Measurements from ENCODE around the gene PRRC2C. TPM values are rescaled to one million over a fixed set of nuclear protein-coding genes. Genes with fewer than 3 reads are reported as not detected.

PRRC2C gene
- total RNA-seq, 2 donors from 2014 or later: 198 to 210 TPM

- 83 to 90% methylated on average over 3 to 4 of the region's 4 CpGs for WGBS, 2 experiments (ENCODE audit: insufficient coverage in 1 of 2, insufficient read length in 1 of 2)
- H3K9me3 ChIP-seq (ENCODE audit: control insufficient read depth, low read length): no peaks in the 10 kb centered on the region
Observed at GRCh38 chr1:171460018-171460620, 25.2 kb upstream of the PRRC2C start.

GRCh38 chr1:171467626-171468025, 17.7 kb upstream of the PRRC2C start:
- H3K27ac Mint-ChIP-seq: no peak overlapping the region
- no peak overlapping the region for H3K4me3 ChIP-seq (ENCODE audit: low read length)
- peaks cover 2% of the 10 kb centered on the region for H3K9me3 Mint-ChIP-seq
- no peak overlapping the region for H3K9ac ChIP-seq (ENCODE audit: extremely low read depth, low read length, poor library complexity, severe bottlenecking)
- no peaks in the 10 kb centered on the region for H3K9me3 ChIP-seq (ENCODE audit: control insufficient read depth, low read length)
- H3K36me3 Mint-ChIP-seq (ENCODE audit: low read depth): no peaks in the 10 kb centered on the region
- no peaks in the 10 kb centered on the region for H3K36me3 ChIP-seq (ENCODE audit: control insufficient read depth, insufficient read depth, low read length)
- H3K27me3 Mint-ChIP-seq (ENCODE audit: insufficient read depth): no peaks in the 10 kb centered on the region
- no peaks in the 10 kb centered on the region for H3K4me1 Mint-ChIP-seq
- TF ChIP-seq, protein P1, sequence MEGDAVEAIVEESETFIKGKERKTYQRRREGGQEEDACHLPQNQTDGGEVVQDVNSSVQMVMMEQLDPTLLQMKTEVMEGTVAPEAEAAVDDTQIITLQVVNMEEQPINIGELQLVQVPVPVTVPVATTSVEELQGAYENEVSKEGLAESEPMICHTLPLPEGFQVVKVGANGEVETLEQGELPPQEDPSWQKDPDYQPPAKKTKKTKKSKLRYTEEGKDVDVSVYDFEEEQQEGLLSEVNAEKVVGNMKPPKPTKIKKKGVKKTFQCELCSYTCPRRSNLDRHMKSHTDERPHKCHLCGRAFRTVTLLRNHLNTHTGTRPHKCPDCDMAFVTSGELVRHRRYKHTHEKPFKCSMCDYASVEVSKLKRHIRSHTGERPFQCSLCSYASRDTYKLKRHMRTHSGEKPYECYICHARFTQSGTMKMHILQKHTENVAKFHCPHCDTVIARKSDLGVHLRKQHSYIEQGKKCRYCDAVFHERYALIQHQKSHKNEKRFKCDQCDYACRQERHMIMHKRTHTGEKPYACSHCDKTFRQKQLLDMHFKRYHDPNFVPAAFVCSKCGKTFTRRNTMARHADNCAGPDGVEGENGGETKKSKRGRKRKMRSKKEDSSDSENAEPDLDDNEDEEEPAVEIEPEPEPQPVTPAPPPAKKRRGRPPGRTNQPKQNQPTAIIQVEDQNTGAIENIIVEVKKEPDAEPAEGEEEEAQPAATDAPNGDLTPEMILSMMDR (conservative IDR thresholded peaks at IDR 0.05): no peak
- no peak overlapping the region for H3K27ac ChIP-seq (ENCODE audit: low read depth, low read length)
- no peaks in the 10 kb centered on the region for H3K4me1 ChIP-seq (ENCODE audit: control insufficient read depth, insufficient read depth, low read length)
- H3K4me3 Mint-ChIP-seq: no peak overlapping the region
- no peak for DNase-seq
- no peaks in the 10 kb centered on the region for H3K27me3 ChIP-seq (ENCODE audit: control insufficient read depth, insufficient read depth, low read length, poor library complexity, severe bottlenecking)

More at GRCh38 chr1:171460018-171460620, 25.2 kb upstream of the PRRC2C start:
- Mint-ChIP-seq H3K27me3 (ENCODE audit: insufficient read depth) (no peaks in the 10 kb centered on the region), H3K9me3 (peaks cover 2% of the 10 kb centered on the region), H3K27ac (no peak overlapping the region), H3K36me3 (ENCODE audit: low read depth) (no peaks in the 10 kb centered on the region), H3K4me3 (no peak overlapping the region), H3K4me1 (no peaks in the 10 kb centered on the region)
- Histone ChIP-seq H3K27me3 (ENCODE audit: control insufficient read depth, insufficient read depth, low read length, poor library complexity, severe bottlenecking) (no peaks in the 10 kb centered on the region), H3K27ac (ENCODE audit: low read depth, low read length) (no peak overlapping the region), H3K9ac (ENCODE audit: extremely low read depth, low read length, poor library complexity, severe bottlenecking) (no peak overlapping the region), H3K4me3 (ENCODE audit: low read length) (no peak overlapping the region), H3K36me3 (ENCODE audit: control insufficient read depth, insufficient read depth, low read length) (no peaks in the 10 kb centered on the region), H3K4me1 (ENCODE audit: control insufficient read depth, insufficient read depth, low read length) (no peaks in the 10 kb centered on the region)
- no peak for DNase-seq
- TF ChIP-seq, protein P1 (conservative IDR thresholded peaks at IDR 0.05): no peak

DNA sequence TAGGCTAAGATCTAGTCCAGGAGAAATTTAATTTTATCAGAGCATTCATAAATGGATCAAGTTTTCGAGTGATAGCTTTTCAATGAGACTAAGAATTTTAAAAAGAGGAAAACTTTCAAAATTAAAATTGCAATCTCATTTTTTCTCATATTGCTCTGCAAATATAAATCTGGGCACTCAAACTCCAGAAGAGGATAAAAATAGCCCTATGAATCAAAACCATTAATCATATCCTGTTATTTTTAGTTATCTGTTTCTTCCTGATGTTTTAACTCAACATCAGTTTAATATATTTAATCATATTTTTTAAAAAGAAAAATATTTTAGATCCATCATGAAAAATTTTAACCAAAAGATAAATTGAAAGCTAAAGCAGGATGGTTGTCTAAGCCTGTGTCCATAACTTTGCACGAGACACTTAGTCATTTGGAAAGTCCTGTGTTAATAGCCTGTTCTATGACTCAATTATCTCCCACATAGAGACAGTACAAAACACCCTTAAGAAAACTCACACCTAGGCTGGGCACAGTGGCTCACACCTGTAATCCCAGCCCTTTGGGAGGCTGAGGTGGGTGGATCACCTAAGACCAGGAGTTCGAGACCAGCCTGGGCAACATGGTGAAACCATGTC, 17.1 kb upstream of the PRRC2C start:
- H3K36me3 Mint-ChIP-seq (ENCODE audit: low read depth): no peaks in the 10 kb centered on the region

More for the DNA sequence above, 17.1 kb upstream of the PRRC2C start:
- H3K4me3 ChIP-seq (ENCODE audit: low read length): no peak overlapping the region
- H3K27me3 ChIP-seq (ENCODE audit: control insufficient read depth, insufficient read depth, low read length, poor library complexity, severe bottlenecking): no peaks in the 10 kb centered on the region
- H3K4me3 Mint-ChIP-seq: no peak overlapping the region
- peaks cover 2% of the 10 kb centered on the region for H3K9me3 Mint-ChIP-seq
- TF ChIP-seq, protein P1 (conservative IDR thresholded peaks at IDR 0.05): no peak
- no peak for DNase-seq
- H3K27ac ChIP-seq (ENCODE audit: low read depth, low read length): no peak overlapping the region
- H3K27me3 Mint-ChIP-seq (ENCODE audit: insufficient read depth): no peaks in the 10 kb centered on the region
- H3K4me1 ChIP-seq (ENCODE audit: control insufficient read depth, insufficient read depth, low read length): no peaks in the 10 kb centered on the region
- H3K4me1 Mint-ChIP-seq: no peaks in the 10 kb centered on the region
- H3K36me3 ChIP-seq (ENCODE audit: control insufficient read depth, insufficient read depth, low read length): no peaks in the 10 kb centered on the region
- 57 to 87% methylated on average over 2 to 3 of the region's 3 CpGs for WGBS, 2 experiments (ENCODE audit: insufficient coverage in 1 of 2, insufficient read length in 1 of 2)
- H3K9ac ChIP-seq (ENCODE audit: extremely low read depth, low read length, poor library complexity, severe bottlenecking): no peak overlapping the region
- no peak overlapping the region for H3K27ac Mint-ChIP-seq
- no peaks in the 10 kb centered on the region for H3K9me3 ChIP-seq (ENCODE audit: control insufficient read depth, low read length)

Measured in endodermal cell (in vitro differentiated cells).